Pancreas (tissue), 10 donors: ENCODE data around the gene PGR. TPM values are rescaled to one million over a fixed set of nuclear protein-coding genes. Genes with fewer than 3 reads are reported as not detected.

Experiments
- ATAC-seq, 4 donors: fragments of 200-7000 bp; cut with Tn5 transposase; one replicate each; pipeline versions ENCODE4 v1.8.0 to v1.9.1; 2020; ENCODE audit warnings: mild to moderate bottlenecking in 4 of 4, moderate library complexity in 4 of 4
- DNase-seq, 6 donors: peaks; one replicate each; pipeline ENCODE4 v3.0.0-alpha.2; 2020
- FAIRE-seq: peaks from 2 replicates; lab custom pipeline; 2012; peaks lifted over from hg19 to GRCh38; lab: Jason Lieb, UNC
- H3K27ac ChIP-seq, 4 donors: fragments of 200-600 bp; sonication (generic); 1 replicate in 3 of 4; 2 replicates in 1 of 4; pipeline versions ENCODE4 v1.5.0 to v1.8.0; 2020
- H3K27me3 ChIP-seq, 4 donors: fragments of 200-600 bp; one replicate each; pipeline ENCODE4 v1.8.0; 2021
- H3K36me3 ChIP-seq, 3 donors: fragments of 200-600 bp; sonication (generic) in 1 of 3; one replicate each; pipeline versions ENCODE4 v1.5.0 to v1.8.0; 2020 to 2021
- H3K4me1 ChIP-seq, 3 donors: fragments of 200-600 bp; one replicate each; pipeline ENCODE4 v1.8.0; 2021
- H3K4me3 ChIP-seq, 4 donors: fragments of 200-600 bp; sonication (generic) in 2 of 4; one replicate each; pipeline versions ENCODE4 v1.5.0 to v1.8.0; 2020 to 2021
- H3K9me3 ChIP-seq, 4 donors: fragments of 200-600 bp; one replicate each; pipeline ENCODE4 v1.8.0; 2021
- CTCF ChIP-seq, 4 donors: fragments of 200-600 bp; sonication (generic) in 3 of 4; IDR thresholded peaks; one replicate each; pipeline versions ENCODE4 v1.5.0 to v1.8.0; 2021; ENCODE audit warnings: antibody characterized with exemption in 4 of 4
- WGBS, 2 donors: extraction: QIAGEN DNeasy Blood & Tissue Kit; methylation state at CpG; one replicate each; pipeline ENCODE4 v1.1.7; 2013; 5-methylcytosine and 5-hydroxymethylcytosine counted together
- intact Hi-C, 3 donors: fragments of 100-400 bp; cut with DNase I; formaldehyde crosslinking; loops; one replicate each; pipeline versions ENCODE4 v1.11.1 to v1.14.2; 2022
- polyA plus RNA-seq, 2 donors: library from polyadenylated mRNA; stranded (reverse); fragments of 200-250 nt; gene quantifications; one replicate each; pipeline ENCODE4 v1.2.3, GENCODE V29; 2013
- total RNA-seq, 6 donors: library from RNA; stranded (reverse); fragmentation: NEBNext Ultra II Directional in 4 of 6; extraction: Animal tissue kit (Norgen Biotek cat#: 25700) in 4 of 6; gene quantifications; one replicate each; pipeline versions ENCODE4 v1.2.1 to v1.2.4, GENCODE V29; 2021 to 2023
- donor health status: healthy with polysubstance abuse.
- donor health status: DM: no; HTN: no; CAD: no; lungs with moderate emphysema.
- donor health status: DM: no; HTN: no; CAD: no.
- donor health status: control.
- donor health status: control.
- donor health status: Bipolar disorder and iron deficiency.
- donor health status: DM: yes; HTN: yes; CAD: no.
- donor health status: DM: no; HTN: no; CAD: no.
- donor health status: DM: no; HTN: no; CAD: no.
- donor health status: DM: yes; HTN: yes; CAD: no.

PGR gene
- total and polyA plus RNA-seq, 8 donors = 0.23 to 1.9 (median 0.73) TPM

- H3K27ac ChIP-seq = no peak overlapping the region
Measured at GRCh38 chr11:101127197-101127698, 2.4 kb downstream of the PGR start.

GRCh38 chr11:101126551-101127196 is 2.9 kb downstream of the PGR start:
- Histone ChIP-seq H3K27ac (no peak overlapping the region), H3K36me3 (no peaks in the 10 kb centered on the region), H3K4me1 (no peaks in the 10 kb centered on the region), H3K9me3 (no peaks in the 10 kb centered on the region), H3K4me3 (peak overlapping the region in 3 of 4 donors; percentile 7 to 48 (median 34)), H3K27me3 (peaks cover 0 to 18% (median 2%) of the 10 kb centered on the region in 4 donors)
- intact Hi-C loops = no loop called here
- peak in 1 of 4 donors; percentile 11 for ATAC-seq
- no peak for TF ChIP-seq CTCF (IDR thresholded peaks at IDR 0.05)
- peak; percentile 45 for FAIRE-seq
- WGBS, 2 donors = 3 to 8% methylated on average over 18 of the region's 18 CpGs
- DNase-seq = peak in 1 of 6 donors; percentile 30

More at GRCh38 chr11:101127197-101127698, 2.4 kb downstream of the PGR start:
- Histone ChIP-seq H3K27me3 (peaks cover 0 to 18% (median 2%) of the 10 kb centered on the region in 4 donors), H3K36me3 (no peaks in the 10 kb centered on the region), H3K4me1 (no peaks in the 10 kb centered on the region), H3K4me3 (peak overlapping the region; percentile 7 to 48 (median 22)), H3K9me3 (no peaks in the 10 kb centered on the region)
- ATAC-seq (peak in 3 of 4 donors; percentile 41 to 65 (median 49)), DNase-seq (peak in 4 of 6 donors; percentile 11 to 66 (median 15)), FAIRE-seq (no peak)
- TF ChIP-seq CTCF (IDR thresholded peaks at IDR 0.05) = no peak
- intact Hi-C loops = no loop called here
- WGBS, 2 donors = 1 to 2% methylated on average over 36 to 55 of the region's 55 CpGs

- ATAC-seq (no peak), FAIRE-seq (no peak), DNase-seq (no peak)
- Histone ChIP-seq H3K36me3 (no peaks in the 10 kb centered on the region), H3K4me3 (no peak overlapping the region), H3K27me3 (no peaks in the 10 kb centered on the region), H3K27ac (no peak overlapping the region), H3K9me3 (no peaks in the 10 kb centered on the region), H3K4me1 (no peaks in the 10 kb centered on the region)
- intact Hi-C loops = no loop called here
- WGBS, 2 donors = 41 to 42% methylated on average over 4 of the region's 4 CpGs
- TF ChIP-seq CTCF (IDR thresholded peaks at IDR 0.05) = no peak
Measured at GRCh38 chr11:101115671-101116160, 13.9 kb downstream of the PGR start.

- Histone ChIP-seq H3K9me3 (no peaks in the 10 kb centered on the region), H3K4me3 (no peak overlapping the region), H3K27ac (no peak overlapping the region), H3K4me1 (no peaks in the 10 kb centered on the region), H3K27me3 (no peaks in the 10 kb centered on the region), H3K36me3 (no peaks in the 10 kb centered on the region)
- WGBS, 2 donors = 68 to 90% methylated on average over 2 of the region's 2 CpGs
- FAIRE-seq (no peak), ATAC-seq (no peak), DNase-seq (no peak)
- TF ChIP-seq CTCF (IDR thresholded peaks at IDR 0.05) = no peak
- intact Hi-C loops = no loop called here
Measured at GRCh38 chr11:101113540-101113939, 16.1 kb downstream of the PGR start.

- no peak overlapping the region for H3K27ac ChIP-seq
- intact Hi-C loops = no loop called here
- no peak for TF ChIP-seq CTCF (IDR thresholded peaks at IDR 0.05)
- no peaks in the 10 kb centered on the region for H3K4me1 ChIP-seq
- H3K36me3 ChIP-seq = no peaks in the 10 kb centered on the region
- no peaks in the 10 kb centered on the region for H3K27me3 ChIP-seq
- ATAC-seq = no peak
- H3K4me3 ChIP-seq = no peak overlapping the region
- no peaks in the 10 kb centered on the region for H3K9me3 ChIP-seq
- DNase-seq = no peak
- no peak for FAIRE-seq
Measured at GRCh38 chr11:101104716-101105115, 24.9 kb downstream of the PGR start.
